ENCODE data around the gene HLA-DOA. TPM values are rescaled to one million over a fixed set of nuclear protein-coding genes. Genes with fewer than 3 reads are reported as not detected.
A peak's percentile ranks its signal among the peaks of the same experiment; 100 is the strongest.

HLA-DOA gene
- total and polyA plus RNA-seq, 7 donors: 0.36 to 1.5 (median 0.58) TPM

GRCh38 chr6:33018418-33018817 is 9.0 kb upstream of the HLA-DOA start:
- ATAC-seq (no peak), DNase-seq (no peak)
- intact Hi-C loops (cut with DNase I): no loop called here
- TF ChIP-seq CTCF (IDR thresholded peaks at IDR 0.05): no peak
- Histone ChIP-seq H3K4me1 (peaks cover 15% of the 10 kb centered on the region), H3K9me3 (no peaks in the 10 kb centered on the region), H3K27me3 (ENCODE audit: insufficient read depth in 3 of 3, low read length in 2 of 3) (peaks cover 0 to 6% (median 2%) of the 10 kb centered on the region in 3 donors), H3K27ac (peak overlapping the region; percentile 58), H3K4me3 (peak overlapping the region; percentile 28), H3K36me3 (ENCODE audit: insufficient read depth in 1 of 2, low read depth in 1 of 2) (no peaks in the 10 kb centered on the region)

- WGBS, 3 donors: 62 to 86% (median 77%) methylated on average over 3 of the region's 3 CpGs
- peaks cover 15% of the 10 kb centered on the region for H3K4me1 ChIP-seq
- no peaks in the 10 kb centered on the region for H3K9me3 ChIP-seq
- H3K27ac ChIP-seq: peak overlapping the region; percentile 58
- intact Hi-C loops (cut with DNase I): no loop called here
- no peak for ATAC-seq
- peaks cover 0 to 10% (median 2%) of the 10 kb centered on the region in 3 donors for H3K27me3 ChIP-seq (ENCODE audit: insufficient read depth in 3 of 3, low read length in 2 of 3)
- H3K36me3 ChIP-seq (ENCODE audit: insufficient read depth in 1 of 2, low read depth in 1 of 2): no peaks in the 10 kb centered on the region
- no peak overlapping the region for H3K4me3 ChIP-seq
- no peak for TF ChIP-seq CTCF (IDR thresholded peaks at IDR 0.05)
- DNase-seq: no peak
These were observed 8.4 kb upstream of the HLA-DOA start for GRCh38 chr6:33017694-33018353.

DNA sequence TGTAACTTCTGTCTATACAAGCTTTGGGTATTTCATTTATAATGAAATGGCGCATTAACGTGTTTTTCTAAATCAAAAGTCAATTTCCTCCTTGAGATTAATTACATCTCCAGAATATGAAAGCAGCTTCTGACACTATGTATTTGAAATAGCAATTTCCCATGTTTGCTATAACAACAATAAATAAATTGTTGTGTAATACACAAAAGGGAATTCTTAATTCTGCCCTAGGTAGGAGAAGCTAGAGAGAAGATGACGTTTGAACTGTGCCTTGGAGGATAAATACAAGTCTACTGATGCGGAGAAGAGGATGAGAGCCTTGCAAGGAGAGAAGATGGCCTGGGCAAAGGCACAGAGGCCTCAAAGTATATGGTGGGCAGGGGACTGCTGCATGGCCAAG is 7.6 kb upstream of the HLA-DOA start:
- no peaks in the 10 kb centered on the region for H3K36me3 ChIP-seq (ENCODE audit: insufficient read depth in 1 of 2, low read depth in 1 of 2)
- no peak overlapping the region for H3K4me3 ChIP-seq
- peaks cover 0 to 10% (median 2%) of the 10 kb centered on the region in 3 donors for H3K27me3 ChIP-seq (ENCODE audit: insufficient read depth in 3 of 3, low read length in 2 of 3)
- H3K27ac ChIP-seq: no peak overlapping the region
- no peak for TF ChIP-seq CTCF (IDR thresholded peaks at IDR 0.05)
- WGBS, 3 donors: 68 to 71% (median 69%) methylated on average over 4 of the region's 4 CpGs
- H3K9me3 ChIP-seq: no peaks in the 10 kb centered on the region
- intact Hi-C loops (cut with DNase I): no loop called here
- DNase-seq: no peak
- peaks cover 15% of the 10 kb centered on the region for H3K4me1 ChIP-seq
- no peak for ATAC-seq

DNA sequence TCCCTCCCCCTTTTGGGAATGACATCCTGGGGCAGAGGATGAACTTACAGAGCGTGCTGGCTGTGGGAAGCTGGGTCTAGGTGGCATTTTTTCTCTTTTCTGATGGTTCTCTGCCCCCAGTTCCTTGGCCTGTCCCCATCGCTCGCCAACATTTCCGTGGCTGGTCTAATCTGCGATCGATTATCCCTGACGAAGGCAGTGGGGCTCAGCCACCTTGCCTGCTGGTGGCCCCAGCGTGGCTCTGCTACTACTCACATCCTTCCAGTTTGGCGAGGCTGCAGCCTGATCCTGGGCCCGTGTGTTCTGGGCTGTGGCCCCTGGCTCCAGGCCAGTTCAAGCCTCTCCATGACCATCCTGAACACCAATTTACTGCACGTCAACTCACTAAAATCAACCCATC is 6.4 kb upstream of the HLA-DOA start:
- H3K4me3 ChIP-seq: no peak overlapping the region
- intact Hi-C loops (cut with DNase I): loop anchor here (2.0 kb wide), 3 partner anchors 67 to 233 kb away; no protein-coding TSS in a partner anchor
- H3K27ac ChIP-seq: no peak overlapping the region
- ATAC-seq (no peak), DNase-seq (no peak)
- no peaks in the 10 kb centered on the region for H3K9me3 ChIP-seq
- peaks cover 15% of the 10 kb centered on the region for H3K4me1 ChIP-seq
- no peak for TF ChIP-seq CTCF (IDR thresholded peaks at IDR 0.05)
- no peaks in the 10 kb centered on the region for H3K36me3 ChIP-seq (ENCODE audit: insufficient read depth in 1 of 2, low read depth in 1 of 2)
- WGBS, 3 donors: 68 to 71% (median 70%) methylated on average over 11 of the region's 11 CpGs
- peaks cover 0 to 10% (median 2%) of the 10 kb centered on the region in 3 donors for H3K27me3 ChIP-seq (ENCODE audit: insufficient read depth in 3 of 3, low read length in 2 of 3)
